IMR-90 (cell line): Measurements from ENCODE around the gene PPP1R9A. TPM values are rescaled to one million over a fixed set of nuclear protein-coding genes. Genes with fewer than 3 reads are reported as not detected.

Experiments used
- ATAC-seq: fragments of 200-7000 bp; cut with Tn5 transposase; 2 replicates; pipeline ENCODE4 v1.9.1; 2020; ENCODE audit warnings: low read depth, mild to moderate bottlenecking, moderate library complexity
- BruUV-seq: library from RNA; stranded (reverse); fragments of 400-500 nt; replicated peaks from 2 replicates; lab custom pipeline; 2021; lab: Mats Ljungman, UMichigan
- CTCF ChIA-PET: fragments of 300-600 bp; formaldehyde crosslinking; extraction: SDS; loops from one replicate; lab custom pipeline; 2021; ENCODE audit warnings: antibody characterized with exemption; lab: Yijun Ruan, JAX
- POLR2A ChIA-PET: fragments of 300-600 bp; sonication (Branson Sonifier 250); formaldehyde crosslinking; loops from one replicate; lab custom pipeline; 2022; ENCODE audit warnings: antibody characterized with exemption; ENCODE audit not compliant: unreplicated experiment; lab: Charles Lee
- DNase-seq: peaks from one replicate; pipeline ENCODE4 v3.0.0; 2013
- H2AFZ ChIP-seq: replicated peaks from 2 replicates; pipeline ENCODE3; 2013; ENCODE audit warnings: low read length, mild to moderate bottlenecking; ENCODE audit not compliant: poor library complexity
- H2AK5ac ChIP-seq: 2 replicates; pipeline ENCODE4 v1.6.1; 2013; ENCODE audit warnings: low read depth, low read length, inconsistent platforms
- H2AK9ac ChIP-seq: replicated peaks from 2 replicates; pipeline ENCODE3; 2013; ENCODE audit warnings: mild to moderate bottlenecking, low read depth, low read length, moderate library complexity; ENCODE audit not compliant: poor library complexity
- H2BK120ac ChIP-seq: 2 replicates; pipeline ENCODE4 v1.6.1; 2013; ENCODE audit warnings: low read depth, low read length, inconsistent platforms
- H2BK15ac ChIP-seq: 3 replicates; pipeline ENCODE4 v1.6.1; 2013; ENCODE audit warnings: low read depth, low read length, inconsistent platforms
- H2BK20ac ChIP-seq: 2 replicates; pipeline ENCODE4 v1.6.1; 2013; ENCODE audit warnings: low read depth, mild to moderate bottlenecking, inconsistent platforms, low read length, moderate library complexity
- H2BK5ac ChIP-seq: 2 replicates; pipeline ENCODE4 v1.6.1; 2013; ENCODE audit warnings: mild to moderate bottlenecking, low read depth, low read length, inconsistent platforms; ENCODE audit not compliant: poor library complexity, severe bottlenecking
- H3K14ac ChIP-seq: replicated peaks from 2 replicates; pipeline ENCODE4 v1.6.1; 2013; ENCODE audit warnings: low read depth, low read length, inconsistent platforms
- H3K18ac ChIP-seq: 2 replicates; pipeline ENCODE4 v1.6.1; 2013; ENCODE audit warnings: low read depth, low read length, control low read depth
- H3K23ac ChIP-seq: 2 replicates; pipeline ENCODE4 v1.6.1; 2013; ENCODE audit warnings: low read depth, low read length, inconsistent platforms
- H3K27ac ChIP-seq: 2 replicates; pipeline ENCODE4 v1.5.1; 2013; ENCODE audit warnings: mild to moderate bottlenecking, control low read depth, low read length; ENCODE audit not compliant: insufficient read depth
- H3K27me3 ChIP-seq: 2 replicates; pipeline ENCODE4 v1.6.1; 2013; ENCODE audit warnings: low read length; ENCODE audit not compliant: control insufficient read depth, insufficient read depth
- H3K36me3 ChIP-seq: 2 replicates; pipeline ENCODE4 v1.6.1; 2013; ENCODE audit warnings: low read length, mixed read lengths; ENCODE audit not compliant: control insufficient read depth, insufficient read depth
- H3K4ac ChIP-seq: 2 replicates; pipeline ENCODE4 v1.6.1; 2013; ENCODE audit warnings: low read depth, low read length, inconsistent platforms
- H3K4me1 ChIP-seq: 2 replicates; pipeline ENCODE4 v1.6.1; 2013; ENCODE audit warnings: low read length, mixed read lengths; ENCODE audit not compliant: control insufficient read depth, insufficient read depth
- H3K4me2 ChIP-seq: 2 replicates; pipeline ENCODE4 v1.6.1; 2013; ENCODE audit warnings: low read depth, mild to moderate bottlenecking, control low read depth, low read length, moderate library complexity
- H3K4me3 ChIP-seq: 2 replicates; pipeline ENCODE4 v1.5.1; 2013; ENCODE audit warnings: low read depth, mild to moderate bottlenecking, control low read depth, low read length, moderate library complexity; ENCODE audit not compliant: insufficient read depth
- H3K56ac ChIP-seq: 2 replicates; pipeline ENCODE4 v1.6.1; 2013; ENCODE audit warnings: low read length, inconsistent platforms; ENCODE audit not compliant: insufficient read depth; ENCODE audit errors: extremely low read depth
- H3K79me1 ChIP-seq, 2 experiments: 2 replicates each; pipeline ENCODE4 v1.6.1; 2013; ENCODE audit warnings: low read length in 2 of 2, inconsistent platforms in 1 of 2, low read depth in 1 of 2
- H3K9ac ChIP-seq: 2 replicates; pipeline ENCODE4 v1.6.1; 2013; ENCODE audit warnings: low read depth, low read length, control low read depth
- H3K9me1 ChIP-seq: 2 replicates; pipeline ENCODE4 v1.6.1; 2013; ENCODE audit warnings: low read length, inconsistent platforms; ENCODE audit not compliant: insufficient read depth
- H3K9me3 ChIP-seq: 2 replicates; pipeline ENCODE4 v1.6.1; 2013; ENCODE audit warnings: low read length; ENCODE audit not compliant: control insufficient read depth, insufficient read depth
- H4K20me1 ChIP-seq: 2 replicates; pipeline ENCODE4 v1.6.1; 2013; ENCODE audit warnings: low read length, inconsistent platforms; ENCODE audit not compliant: insufficient read depth
- H4K5ac ChIP-seq: 2 replicates; pipeline ENCODE4 v1.6.1; 2013; ENCODE audit warnings: mild to moderate bottlenecking, low read depth, low read length, control low read depth
- H4K8ac ChIP-seq, 2 experiments: 2 replicates each; pipeline ENCODE4 v1.6.1; 2013; ENCODE audit warnings: low read depth in 2 of 2, low read length in 2 of 2, control low read depth in 1 of 2, inconsistent platforms in 1 of 2
- H4K91ac ChIP-seq: 2 replicates; pipeline ENCODE4 v1.6.1; 2013; ENCODE audit warnings: low read depth, low read length, inconsistent platforms; ENCODE audit not compliant: insufficient read depth
- ELK1 ChIP-seq: fragments of 150-350 bp; IDR thresholded peaks from 2 replicates; pipeline ENCODE4 v1.6.1; 2016; ENCODE audit warnings: low read depth, mild to moderate bottlenecking, low read length, moderate library complexity, borderline replicate concordance
- MAZ ChIP-seq: IDR thresholded peaks from 2 replicates; pipeline ENCODE4 v1.6.1; 2012; ENCODE audit warnings: low read depth, mild to moderate bottlenecking, low read length, improper control_type of control experiment, moderate library complexity, borderline replicate concordance
- WGBS, 2 experiments: methylation state at CpG; one replicate each; pipeline versions ENCODE4 v1.1.5 to v1.1.7; 2013; ENCODE audit warnings: missing lambda C conversion rate in 2 of 2; ENCODE audit not compliant: insufficient read length in 1 of 2; ENCODE audit errors: extremely low coverage in 2 of 2; 5-methylcytosine and 5-hydroxymethylcytosine counted together
- dilution Hi-C: fragments of 300-500 bp; cut with HindIII; formaldehyde crosslinking; loops from one replicate; pipeline ENCODE4 v1.14.3; 2018; ENCODE audit warnings: low sequenced_read_pairs; ENCODE audit not compliant: unreplicated experiment
- in situ Hi-C: fragments of 300-500 bp; cut with MboI; formaldehyde crosslinking; loops from 3 replicates; pipeline ENCODE4 v1.14.3; 2019; ENCODE audit warnings: low sequenced_read_pairs, inconsistent platforms, mixed read lengths
- intact Hi-C: fragments of 100-400 bp; cut with micrococcal nuclease; formaldehyde crosslinking; loops from 2 replicates; pipeline ENCODE4 v1.10.0; 2022
- polyA plus RNA-seq, 3 experiments: library from polyadenylated mRNA; depleted of rRNA; stranded (reverse); fragments of >200 nt; gene quantifications; 2 replicates each; pipeline ENCODE4 v1.2.3, GENCODE V29; 2012; ENCODE audit warnings: low replicate concordance in 1 of 3
- total RNA-seq: library from RNA; depleted of rRNA; stranded (reverse); fragments of >200 nt; gene quantifications from 2 replicates; pipeline ENCODE4 v1.2.3, GENCODE V29; 2012

PPP1R9A gene
- total and polyA plus RNA-seq, 2 of the 4 experiments (the other 2 are of a cell fraction) = not detected

GRCh38 chr7:95320651-95321050, 413.3 kb downstream of the PPP1R9A start:
- ATAC-seq = no peak
- H3K4me2 ChIP-seq = no peak overlapping the region
- in situ Hi-C loops (no loop called here), dilution Hi-C loops (no loop called here), intact Hi-C loops (no loop called here)
- H2BK15ac ChIP-seq = no peak overlapping the region
- H3K79me1 ChIP-seq = no peaks in the 10 kb centered on the region
- H3K23ac ChIP-seq = no peak overlapping the region
- no peak overlapping the region for H4K91ac ChIP-seq
- no peak overlapping the region for H3K9ac ChIP-seq
- H2AK9ac ChIP-seq = no peak overlapping the region
- CTCF ChIA-PET = no interaction called here
- H3K18ac ChIP-seq = no peak overlapping the region
- H3K14ac ChIP-seq = no peak overlapping the region
- H3K4me3 ChIP-seq = no peak overlapping the region
- H3K9me1 ChIP-seq = no peaks in the 10 kb centered on the region
- no peak overlapping the region for H2AK5ac ChIP-seq
- BruUV-seq = no TSS peak
- no peak overlapping the region for H3K56ac ChIP-seq
- no peak overlapping the region for H3K27ac ChIP-seq
- H2AFZ ChIP-seq = no peak overlapping the region
- H3K4me1 ChIP-seq = no peaks in the 10 kb centered on the region
- no peak overlapping the region for H2BK5ac ChIP-seq
- H4K8ac ChIP-seq = no peak overlapping the region
- no peak overlapping the region for H4K5ac ChIP-seq
- H2BK120ac ChIP-seq = no peak overlapping the region
- peaks cover 8% of the 10 kb centered on the region for H3K27me3 ChIP-seq
- no peak overlapping the region for H3K4ac ChIP-seq
- no peak for DNase-seq
- H2BK20ac ChIP-seq = no peak overlapping the region
- TF ChIP-seq MAZ = no peak
- TF ChIP-seq ELK1 = no peak
- H3K9me3 ChIP-seq = no peaks in the 10 kb centered on the region
- POLR2A ChIA-PET = no interaction called here
- H4K20me1 ChIP-seq = no peaks in the 10 kb centered on the region
- H3K36me3 ChIP-seq = no peaks in the 10 kb centered on the region
- WGBS, 2 experiments = no CpG with 5 or more reads among the region's 1 CpG
